K562 (cell line): ENCODE results near the gene OR6F1. TPM values are rescaled to one million over a fixed set of nuclear protein-coding genes. Genes with fewer than 3 reads are reported as not detected.
"Not testable (repeated sequence)": the region's sequence is repeated elsewhere in the genome, so short reads cannot be mapped to it uniquely, and the experiment has no call there.

ENCODE experiments used
- ATAC-seq: fragments of 200-7000 bp; cut with Tn5 transposase; 3 replicates; pipeline ENCODE4 v1.9.1; 2020; ENCODE audit warnings: moderate library complexity
- BruUV-seq: library from RNA; stranded (reverse); fragments of 400-500 nt; replicated peaks from 2 replicates; lab custom pipeline; 2021; lab: Mats Ljungman, UMichigan
- CTCF ChIA-PET: fragments of 300-600 bp; formaldehyde crosslinking; extraction: SDS; loops from one replicate; lab custom pipeline; 2021; ENCODE audit warnings: low intra/inter-chr PET ratio; lab: Yijun Ruan, JAX
- POLR2A ChIA-PET: fragments of 300-600, 350-650 bp; sonication (Branson Sonifier 250); formaldehyde crosslinking; extraction: SDS; loops from one replicate; lab custom pipeline; 2021; ENCODE audit warnings: antibody characterized with exemption, inconsistent platforms; lab: Yijun Ruan, JAX
- DNase-seq, 4 experiments: peaks; one replicate each; pipeline versions ENCODE4 v3.0.0 to v3.0.0-alpha.2; 2011 to 2018; ENCODE audit warnings: low spot score in 3 of 4, mixed read lengths in 3 of 4; ENCODE audit errors: extremely low read depth in 1 of 4
- FAIRE-seq: peaks from 2 replicates; lab custom pipeline; 2011; peaks lifted over from hg19 to GRCh38; lab: Jason Lieb, UNC
- H2AFZ ChIP-seq: 2 replicates; pipeline ENCODE4 v1.6.0; 2011; ENCODE audit warnings: low read depth, low read length, control low read depth, inconsistent platforms
- H3K27ac ChIP-seq: fragments of 200-600 bp; 3 replicates; pipeline ENCODE4 v1.8.0; 2011; ENCODE audit warnings: low read depth, mild to moderate bottlenecking, control low read depth, inconsistent platforms, low read length, moderate library complexity, mixed read lengths; ENCODE audit errors: extremely low read depth
- H3K27me3 ChIP-seq, 2 experiments: fragments of 300-600 bp in 1 of 2; 2 replicates in 1 of 2; 3 replicates in 1 of 2; pipeline versions ENCODE4 v1.6.0 to v1.8.0; 2011; ENCODE audit warnings: inconsistent platforms in 2 of 2, low read length in 2 of 2, mild to moderate bottlenecking in 1 of 2, mixed read lengths in 1 of 2, moderate library complexity in 1 of 2; ENCODE audit not compliant: control insufficient read depth in 2 of 2, insufficient read depth in 2 of 2
- H3K36me3 ChIP-seq: fragments of 300-600 bp; 3 replicates; pipeline ENCODE4 v1.8.0; 2011; ENCODE audit warnings: mild to moderate bottlenecking, low read length, inconsistent platforms; ENCODE audit not compliant: control insufficient read depth, insufficient read depth
- H3K4me1 ChIP-seq, 2 experiments: fragments of 200-600 bp in 1 of 2; replicated peaks in 1 of 2; 2 replicates in 1 of 2; 3 replicates in 1 of 2; pipeline versions ENCODE4 v1.5.1 to v1.8.0; 2011; ENCODE audit warnings: inconsistent platforms in 2 of 2, low read length in 2 of 2, mild to moderate bottlenecking in 1 of 2, mixed read lengths in 1 of 2, moderate library complexity in 1 of 2; ENCODE audit not compliant: control insufficient read depth in 2 of 2, insufficient read depth in 2 of 2
- H3K4me2 ChIP-seq: 2 replicates; pipeline ENCODE4 v1.6.1; 2011; ENCODE audit warnings: low read length, control low read depth, inconsistent platforms, mixed read lengths; ENCODE audit not compliant: insufficient read depth
- H3K4me3 ChIP-seq: fragments of 200-600 bp; sonication (generic), shearing (Covaris generic); 2 replicates; pipeline ENCODE4 v1.5.1; 2016; ENCODE audit warnings: control low read depth, inconsistent platforms
- H3K79me2 ChIP-seq: fragments of 200-600 bp; 3 replicates; pipeline ENCODE4 v1.8.0; 2011; ENCODE audit warnings: low read length, inconsistent platforms; ENCODE audit not compliant: control insufficient read depth, insufficient read depth
- H3K9ac ChIP-seq, 2 experiments: 2 replicates each; pipeline versions ENCODE4 v1.6.0 to v1.6.1; 2011; ENCODE audit warnings: low read depth in 2 of 2, low read length in 2 of 2, control low read depth in 1 of 2, inconsistent platforms in 1 of 2, mild to moderate bottlenecking in 1 of 2, mixed read lengths in 1 of 2; ENCODE audit not compliant: insufficient read depth in 1 of 2
- H3K9me1 ChIP-seq: one replicate; pipeline ENCODE4 v1.6.0; 2011; ENCODE audit warnings: inconsistent platforms, mild to moderate bottlenecking, low read length, moderate library complexity; ENCODE audit not compliant: control insufficient read depth, insufficient read depth
- H3K9me3 ChIP-seq: replicated peaks from 2 replicates; pipeline ENCODE4 v1.5.1; 2011; ENCODE audit warnings: low read depth, low read length, inconsistent platforms; ENCODE audit not compliant: control insufficient read depth, insufficient read depth
- H4K20me1 ChIP-seq: replicated peaks from 2 replicates; pipeline ENCODE4 v1.6.1; 2011; ENCODE audit warnings: low read length, inconsistent platforms, mixed read lengths; ENCODE audit not compliant: control insufficient read depth, insufficient read depth
- GTF2A2 ChIP-seq: IDR thresholded peaks from 2 replicates; pipeline ENCODE4 v1.6.1; 2016; ENCODE audit warnings: mild to moderate bottlenecking, missing genetic modification characterization, missing compliant biosample characterization
- MAFF ChIP-seq: IDR thresholded peaks from 2 replicates; pipeline ENCODE4 v1.6.1; 2012; ENCODE audit warnings: low read length, improper control_type of control experiment
- SNIP1 ChIP-seq: fragments of 450-650 bp; IDR thresholded peaks from 2 replicates; pipeline ENCODE4 v1.7.1; 2017; ENCODE audit warnings: low read depth, mild to moderate bottlenecking
- TFAP4 ChIP-seq: sonication (generic); formaldehyde crosslinking; IDR thresholded peaks from 2 replicates; pipeline ENCODE4 v1.8.0; 2022; ENCODE audit warnings: missing genetic modification reagents, mild to moderate bottlenecking, moderate library complexity, borderline replicate concordance
- U2AF2 ChIP-seq: fragments of 200-400 bp; formaldehyde crosslinking; optimal IDR thresholded peaks from 2 replicates; pipeline ENCODE3; 2017; ENCODE audit warnings: low read depth, mild to moderate bottlenecking, low read length
- ZBTB12 ChIP-seq: fragments of 250-450 bp; sonication (Bioruptor Pico); IDR thresholded peaks from 2 replicates; pipeline ENCODE4 v1.4.0; 2020
- ZNF165 ChIP-seq: fragments of 250-450 bp; sonication (Bioruptor Pico); IDR thresholded peaks from 2 replicates; pipeline ENCODE4 v1.4.0; 2020; ENCODE audit warnings: borderline replicate concordance
- ZNF184 ChIP-seq: sonication (generic); formaldehyde crosslinking; IDR thresholded peaks from 2 replicates; pipeline ENCODE4 v1.5.0; 2020; ENCODE audit warnings: missing genetic modification reagents
- ZNF561 ChIP-seq: fragments of 450-650 bp; formaldehyde crosslinking; conservative IDR thresholded peaks from 2 replicates; pipeline ENCODE4 v1.4.0; 2020; ENCODE audit warnings: mild to moderate bottlenecking, moderate library complexity
- ZNF699 ChIP-seq: fragments of 250-450 bp; sonication (Bioruptor Pico); IDR thresholded peaks from 2 replicates; pipeline ENCODE4 v1.8.0; 2021; ENCODE audit warnings: mild to moderate bottlenecking, moderate library complexity; ENCODE audit not compliant: insufficient replicate concordance
- ZNF707 ChIP-seq: fragments of 250-450 bp; sonication (Bioruptor Pico); conservative IDR thresholded peaks from 2 replicates; pipeline ENCODE4 v1.8.0; 2022; ENCODE audit warnings: inconsistent platforms, mild to moderate bottlenecking, moderate library complexity
- WGBS: fragments of 100-300 bp; shearing (Covaris generic); methylation state at CpG from one replicate; pipeline ENCODE4 v1.1.6; 2016; ENCODE audit warnings: low coverage, mixed read lengths; ENCODE audit not compliant: insufficient coverage; ENCODE audit errors: missing lambda C conversion rate; 5-methylcytosine and 5-hydroxymethylcytosine counted together
- in situ Hi-C: fragments of 300-500 bp; cut with MboI; formaldehyde crosslinking; loops from 4 replicates; pipeline ENCODE4 v1.15.0; 2018; ENCODE audit warnings: inconsistent platforms, mixed read lengths
- intact Hi-C: fragments of 100-400 bp; cut with micrococcal nuclease; formaldehyde crosslinking; loops from 2 replicates; pipeline ENCODE4 v1.14.2; 2022
- polyA plus RNA-seq, 8 experiments: library from polyadenylated mRNA; depleted of rRNA in 4 of 8; stranded (reverse) in 5 of 8; unstranded in 3 of 8; fragments of >200 nt; fragmentation: Nextera tagmentation in 2 of 8; fragmentation: Illumina TruSeq in 1 of 8; extraction: Ambion mirVana in 2 of 8; extraction: Trizol in 1 of 8; gene quantifications; 2 replicates each; pipeline versions ENCODE4 v1.2.1 to v1.2.3, GENCODE V29; 2011 to 2014; ENCODE audit warnings: inconsistent platforms in 1 of 8, missing spikeins in 1 of 8
- total RNA-seq, 7 experiments: library from RNA; depleted of rRNA in 6 of 7; stranded (reverse); fragments of >200 nt in 6 of 7; fragmentation: Illumina TruSeq in 2 of 7; extraction: Trizol in 2 of 7; gene quantifications; 2 replicates each; pipeline versions ENCODE4 v1.2.1 to v1.2.3, GENCODE V29; 2011 to 2021; ENCODE audit warnings: low replicate concordance in 1 of 7

OR6F1 gene
- total and polyA plus RNA-seq, 9 of the 15 experiments (the other 6 are each of a cell fraction or from before 2014, with no cell fraction given), result not detected

- no peak for TF ChIP-seq ZNF184 (CRISPR knock-in tag)
- TF ChIP-seq MAFF, result no peak
- TF ChIP-seq U2AF2, result no peak
- no peak for TF ChIP-seq ZNF699
- TF ChIP-seq GTF2A2, result no peak
- no peak for TF ChIP-seq ZNF707
- TF ChIP-seq ZNF165, result no peak
- TF ChIP-seq SNIP1, result no peak
- no peak for TF ChIP-seq ZBTB12 (CRISPR knock-in tag)
- no peak for TF ChIP-seq ZNF561 (CRISPR knock-in tag)
- TF ChIP-seq TFAP4 (CRISPR knock-in tag), result no peak
Observed at GRCh38 chr1:247746391-247746935, 30.0 kb upstream of the OR6F1 start (continued).

GRCh38 chr1:247742215-247742760 is 25.8 kb upstream of the OR6F1 start:
- BruUV-seq, H3K4me3 ChIP-seq, H4K20me1 ChIP-seq, H3K4me2 ChIP-seq, H3K4me1 ChIP-seq, H3K9me1 ChIP-seq, FAIRE-seq, H3K27me3 ChIP-seq, H3K79me2 ChIP-seq, POLR2A ChIA-PET, DNase-seq, H3K36me3 ChIP-seq, H3K27ac ChIP-seq, ATAC-seq, intact Hi-C loops, in situ Hi-C loops, H3K9ac ChIP-seq, H2AFZ ChIP-seq, H3K9me3 ChIP-seq, CTCF ChIA-PET: not testable (repeated sequence)
- 0% methylated on average over 3 of the region's 3 CpGs for WGBS
